Measurements from ENCODE around the gene ZNF3. TPM values are rescaled to one million over a fixed set of nuclear protein-coding genes. Genes with fewer than 3 reads are reported as not detected.

The ZNF3 gene
- total RNA-seq, 1 donor from 2014 or later: 6.9 TPM

- TF ChIP-seq CTCF (IDR thresholded peaks at IDR 0.05): no peak
- H3K4me3 ChIP-seq: no peak overlapping the region
- H3K36me3 ChIP-seq: peaks cover 52 to 58% of the 10 kb centered on the region in 2 donors
- no peak overlapping the region for H3K27ac ChIP-seq
- peaks cover 2 to 4% of the 10 kb centered on the region in 2 donors for H3K9me3 ChIP-seq
- H3K4me1 ChIP-seq: no peaks in the 10 kb centered on the region
- intact Hi-C loops (cut with DNase I): no loop called here
- no peaks in the 10 kb centered on the region for H3K27me3 ChIP-seq
- no peak for DNase-seq (ENCODE audit: low spot score in 2 of 2)
Observed at GRCh38 chr7:100065452-100066186, 15.9 kb downstream of the ZNF3 start.

- H3K36me3 ChIP-seq: peaks cover 53 to 56% of the 10 kb centered on the region in 2 donors
- H3K4me3 ChIP-seq: no peak overlapping the region
- DNase-seq (ENCODE audit: low spot score in 2 of 2): no peak
- no peak overlapping the region for H3K27ac ChIP-seq
- no peaks in the 10 kb centered on the region for H3K9me3 ChIP-seq
- intact Hi-C loops (cut with DNase I): no loop called here
- no peaks in the 10 kb centered on the region for H3K4me1 ChIP-seq
- H3K27me3 ChIP-seq: no peaks in the 10 kb centered on the region
- TF ChIP-seq CTCF (IDR thresholded peaks at IDR 0.05): no peak
Observed at GRCh38 chr7:100064162-100064561, 17.4 kb downstream of the ZNF3 start.

DNA sequence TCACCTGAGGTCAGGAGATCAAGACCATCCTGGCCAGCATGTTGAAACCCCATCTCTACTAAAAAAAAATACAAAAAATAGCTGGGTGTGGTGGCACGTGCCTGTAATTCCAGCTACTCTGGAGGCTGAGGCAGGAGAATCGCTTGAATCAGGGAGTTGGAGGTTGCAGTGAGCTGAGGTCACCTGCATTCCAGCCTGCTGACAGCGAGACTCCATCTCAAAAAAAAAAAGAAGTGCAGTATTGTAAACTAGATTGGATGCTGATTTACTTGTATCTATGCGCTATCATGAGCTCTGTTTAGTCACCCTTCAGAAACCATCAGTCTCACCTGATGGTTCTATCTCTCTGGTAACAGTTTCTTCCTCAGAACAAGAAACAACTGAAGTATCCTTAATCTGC, 18.1 kb downstream of the ZNF3 start:
- Histone ChIP-seq H3K4me3 (no peak overlapping the region), H3K9me3 (no peaks in the 10 kb centered on the region), H3K27ac (no peak overlapping the region), H3K27me3 (no peaks in the 10 kb centered on the region), H3K36me3 (peaks cover 53 to 58% of the 10 kb centered on the region in 2 donors), H3K4me1 (no peaks in the 10 kb centered on the region)
- intact Hi-C loops (cut with DNase I): no loop called here
- no peak for TF ChIP-seq CTCF (IDR thresholded peaks at IDR 0.05)
- DNase-seq (ENCODE audit: low spot score in 2 of 2): no peak

- Histone ChIP-seq H3K4me3 (no peak overlapping the region), H3K4me1 (no peaks in the 10 kb centered on the region), H3K27ac (no peak overlapping the region), H3K36me3 (peaks cover 70% of the 10 kb centered on the region in 2 donors), H3K9me3 (no peaks in the 10 kb centered on the region), H3K27me3 (no peaks in the 10 kb centered on the region)
- no peak for TF ChIP-seq CTCF (IDR thresholded peaks at IDR 0.05)
- DNase-seq (ENCODE audit: low spot score in 2 of 2): no peak
- intact Hi-C loops (cut with DNase I): no loop called here
Observed at GRCh38 chr7:100061518-100062193, 19.9 kb downstream of the ZNF3 start.

GRCh38 chr7:100059251-100059739, 22.2 kb downstream of the ZNF3 start:
- H3K4me1 ChIP-seq: no peaks in the 10 kb centered on the region
- H3K27me3 ChIP-seq: no peaks in the 10 kb centered on the region
- H3K9me3 ChIP-seq: no peaks in the 10 kb centered on the region
- H3K27ac ChIP-seq: no peak overlapping the region
- TF ChIP-seq CTCF (IDR thresholded peaks at IDR 0.05): no peak
- no peak for DNase-seq (ENCODE audit: low spot score in 2 of 2)
- intact Hi-C loops (cut with DNase I): no loop called here
- peaks cover 62 to 66% of the 10 kb centered on the region in 2 donors for H3K36me3 ChIP-seq
- H3K4me3 ChIP-seq: no peak overlapping the region

Measured in ascending aorta (tissue), 2 donors.